ENCODE measurements around the gene KY.

Gene KY

GRCh38 chr3:134650431-134651346 lies at the start of gene KY:
TSS of gene KY (minus strand) at chr3:134651022. CDS start at chr3:134650960, 62 bp downstream.
- no peak for DNase-seq (ENCODE audit: low read depth in 1 of 2, low spot score in 1 of 2)

- DNase-seq (ENCODE audit: low read depth in 1 of 2, low spot score in 1 of 2), result no peak
These were observed 48.9 kb upstream of the KY start for GRCh38 chr3:134699721-134700120.

GRCh38 chr3:134699141-134699711 lies 48.4 kb upstream of the KY start:
- DNase-seq (ENCODE audit: low read depth in 1 of 2, low spot score in 1 of 2), result no peak

- no peak for DNase-seq (ENCODE audit: low read depth in 1 of 2, low spot score in 1 of 2)
These were observed 47.2 kb upstream of the KY start for GRCh38 chr3:134697830-134698689.

- DNase-seq (ENCODE audit: low read depth in 1 of 2, low spot score in 1 of 2), result no peak
These were observed 45.3 kb upstream of the KY start for GRCh38 chr3:134696155-134696554.

- DNase-seq (ENCODE audit: low read depth in 1 of 2, low spot score in 1 of 2), result no peak
These were observed 44.2 kb upstream of the KY start for GRCh38 chr3:134694946-134695543.

- DNase-seq (ENCODE audit: low read depth in 1 of 2, low spot score in 1 of 2), result no peak
These were observed 43.6 kb upstream of the KY start for GRCh38 chr3:134694466-134694865.

GRCh38 chr3:134693804-134694203 lies 43.0 kb upstream of the KY start:
- DNase-seq (ENCODE audit: low read depth in 1 of 2, low spot score in 1 of 2), result no peak

GRCh38 chr3:134693226-134693625 lies 42.4 kb upstream of the KY start:
- DNase-seq (ENCODE audit: low read depth in 1 of 2, low spot score in 1 of 2), result no peak

- no peak for DNase-seq (ENCODE audit: low read depth in 1 of 2, low spot score in 1 of 2)
These were observed 39.4 kb upstream of the KY start for GRCh38 chr3:134690226-134690625.

- DNase-seq (ENCODE audit: low read depth in 1 of 2, low spot score in 1 of 2), result no peak
These were observed 36.8 kb upstream of the KY start for GRCh38 chr3:134687642-134688041.

- no peak for DNase-seq (ENCODE audit: low read depth in 1 of 2, low spot score in 1 of 2)
These were observed 35.3 kb upstream of the KY start for GRCh38 chr3:134685929-134686802.

GRCh38 chr3:134682196-134682880 lies 31.5 kb upstream of the KY start:
- no peak for DNase-seq (ENCODE audit: low read depth in 1 of 2, low spot score in 1 of 2)

- no peak for DNase-seq (ENCODE audit: low read depth in 1 of 2, low spot score in 1 of 2)
These were observed 30.7 kb upstream of the KY start for GRCh38 chr3:134681522-134681900.

GRCh38 chr3:134680796-134681521 lies 30.1 kb upstream of the KY start:
- DNase-seq (ENCODE audit: low read depth in 1 of 2, low spot score in 1 of 2), result no peak

GRCh38 chr3:134677987-134678308 lies 27.1 kb upstream of the KY start:
- DNase-seq (ENCODE audit: low read depth in 1 of 2, low spot score in 1 of 2), result no peak

- no peak for DNase-seq (ENCODE audit: low read depth in 1 of 2, low spot score in 1 of 2)
These were observed 26.6 kb upstream of the KY start for GRCh38 chr3:134677196-134677986.

GRCh38 chr3:134675726-134676256 lies 25.0 kb upstream of the KY start:
- DNase-seq (ENCODE audit: low read depth in 1 of 2, low spot score in 1 of 2), result no peak

All from activated T-helper 1 cell treated with anti-CD3 and anti-CD28 coated beads, Interleukin-2, amount 50 U/mL, for 16 hours (primary cell).